CD4-positive, CD25-positive, alpha-beta regulatory T cell (primary cell): ENCODE results near the gene OPN1MW. TPM values are rescaled to one million over a fixed set of nuclear protein-coding genes. Genes with fewer than 3 reads are reported as not detected.
"Not testable (repeated sequence)": the region's sequence is repeated elsewhere in the genome, so short reads cannot be mapped to it uniquely, and the experiment has no call there.

ENCODE experiments used
- ATAC-seq, 2 donors: fragments of 150-1000 bp; cut with Tn5 transposase; one replicate each; pipeline ENCODE4 v1.10.0; 2021; ENCODE audit warnings: low read depth in 2 of 2, moderate number of reproducible peaks in 2 of 2, moderate library complexity in 1 of 2
- DNase-seq, 3 donors: peaks; one replicate each; pipeline versions ENCODE4 v3.0.0 to v3.0.0-alpha.2; 2012 to 2022; ENCODE audit warnings: mixed read lengths in 1 of 3
- H3K27ac ChIP-seq: one replicate; pipeline ENCODE4 v1.7.0; 2013; ENCODE audit warnings: mild to moderate bottlenecking, low read length; ENCODE audit not compliant: insufficient read depth, poor library complexity, severe bottlenecking
- H3K27me3 ChIP-seq: one replicate; pipeline ENCODE4 v1.7.0; 2013; ENCODE audit warnings: low read length; ENCODE audit not compliant: control insufficient read depth, insufficient read depth
- H3K36me3 ChIP-seq: one replicate; pipeline ENCODE4 v1.7.0; 2013; ENCODE audit warnings: mild to moderate bottlenecking, low read length, moderate library complexity; ENCODE audit not compliant: control insufficient read depth, insufficient read depth
- H3K4me1 ChIP-seq: 2 replicates; pipeline ENCODE4 v1.7.0; 2013; ENCODE audit warnings: mild to moderate bottlenecking, low read length; ENCODE audit not compliant: insufficient read depth, control insufficient read depth, poor library complexity, severe bottlenecking
- H3K4me3 ChIP-seq: one replicate; pipeline ENCODE4 v1.7.0; 2013; ENCODE audit warnings: low read depth, mild to moderate bottlenecking, low read length, moderate library complexity
- H3K9me3 ChIP-seq, 2 experiments: 1 replicate in 1 of 2; 2 replicates in 1 of 2; pipeline ENCODE4 v1.7.0; 2013; ENCODE audit warnings: low read length in 2 of 2, mild to moderate bottlenecking in 1 of 2, moderate library complexity in 1 of 2; ENCODE audit not compliant: control insufficient read depth in 2 of 2
- H3K27ac Mint-ChIP-seq, 3 donors: one replicate each; pipeline ENCODE4 v1.8.0; 2020 to 2022; ENCODE audit warnings: mild to moderate bottlenecking in 3 of 3, mixed read lengths in 3 of 3, moderate library complexity in 2 of 3
- H3K27me3 Mint-ChIP-seq: one replicate; pipeline ENCODE4 v1.8.0; 2022; ENCODE audit warnings: mild to moderate bottlenecking, mixed read lengths
- H3K36me3 Mint-ChIP-seq: one replicate; pipeline ENCODE4 v1.8.0; 2020; ENCODE audit warnings: mixed read lengths
- H3K4me1 Mint-ChIP-seq, 4 donors: one replicate each; pipeline ENCODE4 v1.8.0; 2020 to 2022; ENCODE audit warnings: mixed read lengths in 4 of 4, mild to moderate bottlenecking in 1 of 4
- H3K4me3 Mint-ChIP-seq, 4 donors: one replicate each; pipeline ENCODE4 v1.8.0; 2020 to 2022; ENCODE audit warnings: mild to moderate bottlenecking in 4 of 4, mixed read lengths in 4 of 4, moderate library complexity in 3 of 4
- H3K9me3 Mint-ChIP-seq, 7 donors: one replicate each; pipeline ENCODE4 v1.8.0; 2020 to 2022; ENCODE audit warnings: mixed read lengths in 7 of 7, mild to moderate bottlenecking in 3 of 7, moderate library complexity in 2 of 7
- polyA plus RNA-seq, 4 donors: library from polyadenylated mRNA; unstranded; fragments of 300-500 nt; fragmentation: Illumina TruSeq; gene quantifications; one replicate each; pipeline ENCODE4 v1.2.3, GENCODE V29; 2021
- total RNA-seq: library from RNA; stranded (reverse); gene quantifications from one replicate; pipeline ENCODE4 v1.2.3, GENCODE V29; 2022

The OPN1MW gene
- total RNA-seq, result not detected
- not detected for polyA plus RNA-seq

DNA sequence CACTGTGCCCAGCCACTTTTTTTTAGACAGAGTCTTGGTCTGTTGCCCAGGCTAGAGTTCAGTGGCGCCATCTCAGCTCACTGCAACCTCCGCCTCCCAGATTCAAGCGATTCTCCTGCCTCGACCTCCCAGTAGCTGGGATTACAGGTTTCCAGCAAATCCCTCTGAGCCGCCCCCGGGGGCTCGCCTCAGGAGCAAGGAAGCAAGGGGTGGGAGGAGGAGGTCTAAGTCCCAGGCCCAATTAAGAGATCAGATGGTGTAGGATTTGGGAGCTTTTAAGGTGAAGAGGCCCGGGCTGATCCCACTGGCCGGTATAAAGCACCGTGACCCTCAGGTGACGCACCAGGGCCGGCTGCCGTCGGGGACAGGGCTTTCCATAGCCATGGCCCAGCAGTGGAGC, at the start of gene OPN1MW:
TSS of gene OPN1MW (plus strand) at position 301 of the 400 bp plus-strand sequence. CDS start at position 383, 82 bp downstream.
- not testable (repeated sequence) for H3K9me3 ChIP-seq, H3K4me1 ChIP-seq, ATAC-seq, H3K27me3 ChIP-seq, DNase-seq, H3K4me1 Mint-ChIP-seq, H3K27ac Mint-ChIP-seq, H3K36me3 Mint-ChIP-seq, H3K36me3 ChIP-seq, H3K4me3 Mint-ChIP-seq, H3K27ac ChIP-seq, H3K4me3 ChIP-seq, H3K9me3 Mint-ChIP-seq, H3K27me3 Mint-ChIP-seq

DNA sequence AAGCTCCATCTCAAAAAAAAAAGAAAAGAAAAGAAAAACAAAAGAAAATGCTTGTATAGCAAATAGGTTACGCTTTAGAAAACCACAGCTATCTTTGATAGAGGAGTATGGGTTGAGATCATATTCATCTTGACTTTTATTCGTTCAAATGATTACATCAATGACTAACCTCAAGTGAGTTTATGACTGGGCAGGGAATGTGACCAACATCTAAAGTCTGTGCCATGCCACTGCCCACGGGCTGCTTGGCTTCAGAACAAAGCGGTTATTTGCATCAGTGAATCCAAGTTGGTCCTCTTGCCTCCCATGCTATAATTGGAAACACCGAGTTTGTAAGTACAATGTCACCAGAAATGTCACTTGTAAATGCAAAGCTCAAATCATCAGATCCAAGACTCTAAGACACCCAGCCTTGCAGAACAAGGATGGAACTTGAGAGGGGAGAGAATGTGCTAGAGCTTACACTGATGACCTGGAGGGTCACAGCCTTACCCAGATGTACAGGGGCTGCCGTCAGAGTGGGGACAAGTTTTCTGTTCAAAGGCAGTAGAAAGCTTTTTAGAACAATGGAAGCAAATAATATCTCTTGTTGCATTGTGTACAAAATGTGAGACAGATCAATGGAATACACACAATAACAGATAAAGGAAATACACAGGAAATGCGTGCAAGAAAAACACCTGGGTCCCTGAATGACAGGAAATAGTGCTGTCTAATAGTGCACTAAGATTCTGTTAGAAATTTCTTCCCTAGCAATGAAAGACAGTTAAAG, 46.8 kb upstream of the OPN1MW start:
- Histone ChIP-seq H3K4me3 (peak overlapping the region; percentile 62), H3K27me3 (no peaks in the 10 kb centered on the region), H3K27ac (peak overlapping the region; percentile 80), H3K36me3 (no peaks in the 10 kb centered on the region), H3K9me3 (no peaks in the 10 kb centered on the region), H3K4me1 (peaks cover 18% of the 10 kb centered on the region)
- Mint-ChIP-seq H3K27ac (peak overlapping the region; percentile 82 to 95 (median 95)), H3K27me3 (peaks cover 4% of the 10 kb centered on the region), H3K4me1 (peaks cover 8 to 37% (median 16%) of the 10 kb centered on the region in 4 donors), H3K36me3 (no peaks in the 10 kb centered on the region), H3K9me3 (peaks cover 0 to 1% (median 0%) of the 10 kb centered on the region in 7 donors), H3K4me3 (peak overlapping the region; percentile 30 to 93 (median 82))
- DNase-seq, result peak; percentile 2 to 61 (median 57)
- ATAC-seq, result peak; percentile 38 to 50

DNA sequence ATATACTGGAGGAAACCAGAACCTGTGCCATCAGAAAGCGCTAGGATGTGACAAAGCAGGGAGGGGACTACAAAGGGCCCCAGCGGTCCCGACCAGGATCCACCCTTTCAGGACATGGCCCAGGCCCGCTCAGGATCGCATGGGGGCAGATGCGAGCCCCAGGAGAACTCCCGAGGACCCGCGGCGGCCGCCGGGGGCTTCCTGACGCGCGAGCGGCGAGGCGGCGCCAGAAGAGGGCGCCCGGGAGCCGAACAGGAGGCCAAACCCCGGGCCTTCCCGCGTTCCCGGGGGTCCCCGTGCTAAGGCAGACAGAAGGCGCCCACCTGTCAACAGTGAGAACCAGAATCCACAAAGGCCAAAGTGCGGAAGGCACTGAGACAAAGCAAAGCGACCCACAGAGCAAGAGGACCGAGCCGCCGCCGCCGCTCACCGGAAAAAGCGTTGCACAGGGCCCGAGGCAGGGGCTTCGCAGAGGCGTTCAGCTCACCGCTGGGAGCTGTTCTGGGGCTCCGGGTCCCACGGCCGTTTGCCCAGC, 45.7 kb upstream of the OPN1MW start:
- no peaks in the 10 kb centered on the region for H3K36me3 Mint-ChIP-seq
- H3K9me3 ChIP-seq, result no peaks in the 10 kb centered on the region
- H3K4me1 ChIP-seq, result peaks cover 18% of the 10 kb centered on the region
- peak; percentile 55 to 70 for ATAC-seq
- peak; percentile 61 to 64 (median 63) for DNase-seq
- H3K27me3 Mint-ChIP-seq, result peaks cover 4% of the 10 kb centered on the region
- peaks cover 8 to 37% (median 16%) of the 10 kb centered on the region in 4 donors for H3K4me1 Mint-ChIP-seq
- peak overlapping the region; percentile 62 for H3K4me3 ChIP-seq
- peaks cover 0 to 1% (median 0%) of the 10 kb centered on the region in 7 donors for H3K9me3 Mint-ChIP-seq
- H3K27me3 ChIP-seq, result no peaks in the 10 kb centered on the region
- peak overlapping the region; percentile 30 to 93 (median 82) for H3K4me3 Mint-ChIP-seq
- no peaks in the 10 kb centered on the region for H3K36me3 ChIP-seq
- H3K27ac ChIP-seq, result peak overlapping the region; percentile 80
- peak overlapping the region; percentile 82 to 95 (median 95) for H3K27ac Mint-ChIP-seq

DNA sequence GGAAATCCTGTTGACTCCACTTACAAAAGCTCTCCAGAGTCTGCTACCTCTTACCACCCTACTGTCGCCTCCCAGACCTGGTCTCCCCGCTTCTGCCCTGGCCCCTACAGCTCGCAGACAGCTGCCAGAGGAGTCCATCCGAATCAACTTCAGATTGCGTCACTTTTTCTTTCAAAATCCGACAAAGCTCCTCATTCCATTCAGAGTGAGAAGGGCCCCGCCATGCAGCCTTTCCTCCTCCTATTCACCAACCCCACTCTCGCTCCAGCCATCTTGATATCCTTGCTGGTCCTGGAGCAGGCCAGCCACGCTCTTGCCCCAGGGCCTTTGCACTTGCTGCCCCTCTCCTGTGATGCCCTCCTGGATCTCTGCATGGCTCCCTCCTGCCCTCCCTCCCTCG, 43.5 kb upstream of the OPN1MW start:
- no peak overlapping the region for H3K27ac ChIP-seq

DNA sequence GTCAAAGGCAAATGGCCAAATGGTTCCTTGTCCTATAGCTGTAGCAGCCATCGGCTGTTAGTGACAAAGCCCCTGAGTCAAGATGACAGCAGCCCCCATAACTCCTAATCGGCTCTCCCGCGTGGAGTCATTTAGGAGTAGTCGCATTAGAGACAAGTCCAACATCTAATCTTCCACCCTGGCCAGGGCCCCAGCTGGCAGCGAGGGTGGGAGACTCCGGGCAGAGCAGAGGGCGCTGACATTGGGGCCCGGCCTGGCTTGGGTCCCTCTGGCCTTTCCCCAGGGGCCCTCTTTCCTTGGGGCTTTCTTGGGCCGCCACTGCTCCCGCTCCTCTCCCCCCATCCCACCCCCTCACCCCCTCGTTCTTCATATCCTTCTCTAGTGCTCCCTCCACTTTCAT, 42.2 kb upstream of the OPN1MW start:
- Mint-ChIP-seq H3K36me3 (no peaks in the 10 kb centered on the region), H3K27me3 (peaks cover 4% of the 10 kb centered on the region), H3K27ac (no peak overlapping the region)

More for the DNA sequence above, 43.5 kb upstream of the OPN1MW start:
- no peaks in the 10 kb centered on the region for H3K36me3 Mint-ChIP-seq
- DNase-seq (no peak), ATAC-seq (no peak)
- H3K27ac Mint-ChIP-seq, result peak overlapping the region in 2 of 3 donors; percentile 74 to 78
- H3K27me3 Mint-ChIP-seq, result peaks cover 4% of the 10 kb centered on the region
- peak overlapping the region in 1 of 4 donors; percentile 45 for H3K4me3 Mint-ChIP-seq
- H3K9me3 Mint-ChIP-seq, result peaks cover 0 to 1% (median 0%) of the 10 kb centered on the region in 7 donors
- H3K36me3 ChIP-seq, result no peaks in the 10 kb centered on the region
- no peaks in the 10 kb centered on the region for H3K9me3 ChIP-seq
- H3K4me3 ChIP-seq, result no peak overlapping the region
- peaks cover 8 to 35% (median 15%) of the 10 kb centered on the region in 4 donors for H3K4me1 Mint-ChIP-seq
- peaks cover 18% of the 10 kb centered on the region for H3K4me1 ChIP-seq
- H3K27me3 ChIP-seq, result no peaks in the 10 kb centered on the region

DNA sequence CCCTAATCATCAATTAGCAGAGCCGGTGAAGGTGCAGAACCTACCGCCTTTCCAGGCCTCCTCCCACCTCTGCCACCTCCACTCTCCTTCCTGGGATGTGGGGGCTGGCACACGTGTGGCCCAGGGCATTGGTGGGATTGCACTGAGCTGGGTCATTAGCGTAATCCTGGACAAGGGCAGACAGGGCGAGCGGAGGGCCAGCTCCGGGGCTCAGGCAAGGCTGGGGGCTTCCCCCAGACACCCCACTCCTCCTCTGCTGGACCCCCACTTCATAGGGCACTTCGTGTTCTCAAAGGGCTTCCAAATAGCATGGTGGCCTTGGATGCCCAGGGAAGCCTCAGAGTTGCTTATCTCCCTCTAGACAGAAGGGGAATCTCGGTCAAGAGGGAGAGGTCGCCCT, 41.7 kb upstream of the OPN1MW start:
- Mint-ChIP-seq H3K36me3 (no peaks in the 10 kb centered on the region), H3K4me1 (peaks cover 5 to 21% (median 11%) of the 10 kb centered on the region in 4 donors), H3K4me3 (no peak overlapping the region), H3K27me3 (peaks cover 4% of the 10 kb centered on the region), H3K27ac (no peak overlapping the region), H3K9me3 (peaks cover 0 to 1% (median 0%) of the 10 kb centered on the region in 7 donors)
- H3K4me1 ChIP-seq, result peaks cover 18% of the 10 kb centered on the region
- DNase-seq (no peak), ATAC-seq (no peak)
- H3K27ac ChIP-seq, result no peak overlapping the region
- no peaks in the 10 kb centered on the region for H3K36me3 ChIP-seq
- H3K9me3 ChIP-seq, result no peaks in the 10 kb centered on the region
- no peaks in the 10 kb centered on the region for H3K27me3 ChIP-seq
- no peak overlapping the region for H3K4me3 ChIP-seq

More for the DNA sequence above, 42.2 kb upstream of the OPN1MW start:
- no peaks in the 10 kb centered on the region for H3K27me3 ChIP-seq
- peaks cover 0 to 1% (median 0%) of the 10 kb centered on the region in 7 donors for H3K9me3 Mint-ChIP-seq
- H3K4me1 ChIP-seq, result peaks cover 18% of the 10 kb centered on the region
- DNase-seq (no peak), ATAC-seq (no peak)
- no peak overlapping the region for H3K4me3 Mint-ChIP-seq
- peaks cover 8 to 26% (median 15%) of the 10 kb centered on the region in 4 donors for H3K4me1 Mint-ChIP-seq
- H3K36me3 ChIP-seq, result no peaks in the 10 kb centered on the region
- no peak overlapping the region for H3K4me3 ChIP-seq
- no peaks in the 10 kb centered on the region for H3K9me3 ChIP-seq
- no peak overlapping the region for H3K27ac ChIP-seq

DNA sequence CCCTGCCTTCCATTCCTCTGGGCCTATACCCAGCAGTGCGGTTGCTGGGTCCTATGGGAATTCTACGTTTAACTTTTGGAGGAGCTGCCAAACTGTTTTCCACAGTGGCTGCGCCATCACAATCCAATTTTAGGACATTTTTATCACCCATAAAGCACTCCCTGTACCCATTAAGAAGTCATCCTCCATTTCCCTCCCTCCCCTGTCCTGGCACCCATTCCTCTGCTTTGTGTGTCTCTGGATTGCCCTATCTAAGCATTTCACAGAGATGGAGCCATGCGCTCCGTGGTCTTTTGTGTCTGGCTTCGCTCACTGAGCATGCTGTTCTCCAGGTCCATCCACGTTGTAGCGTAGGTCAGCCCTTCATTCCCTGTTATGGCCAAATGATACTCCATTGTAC, 40.0 kb upstream of the OPN1MW start:
- Histone ChIP-seq H3K9me3 (no peaks in the 10 kb centered on the region), H3K4me3 (no peak overlapping the region)
- H3K4me1 Mint-ChIP-seq, result peaks cover 0 to 8% (median 4%) of the 10 kb centered on the region in 4 donors

More for the DNA sequence above, 40.0 kb upstream of the OPN1MW start:
- Histone ChIP-seq H3K4me1 (peaks cover 1% of the 10 kb centered on the region), H3K36me3 (no peaks in the 10 kb centered on the region), H3K27ac (no peak overlapping the region), H3K27me3 (no peaks in the 10 kb centered on the region)
- Mint-ChIP-seq H3K27ac (no peak overlapping the region), H3K4me3 (no peak overlapping the region), H3K36me3 (no peaks in the 10 kb centered on the region), H3K9me3 (no peaks in the 10 kb centered on the region), H3K27me3 (no peaks in the 10 kb centered on the region)
- DNase-seq (no peak), ATAC-seq (no peak)
